SU-DHL-6 (cell line): ENCODE data around the gene KRTAP10-4.

ENCODE experiments used
- EZH2phosphoT487 ChIP-seq: fragments of 200-600 bp; sonication (generic), shearing (Covaris generic); conservative IDR thresholded peaks from 2 replicates; pipeline ENCODE4 v1.6.1; 2018; ENCODE audit warnings: mild to moderate bottlenecking, antibody characterized with exemption, low read length, moderate library complexity, mixed read lengths
- TF ChIP-seq, protein P1 (sequence below): fragments of 200-600 bp; sonication (generic); IDR thresholded peaks from one replicate; pipeline ENCODE4 v1.5.1; 2017; ENCODE audit warnings: antibody characterized with exemption, mild to moderate bottlenecking, low read length, moderate library complexity; ENCODE audit not compliant: insufficient read depth, poor library complexity, severe bottlenecking

DNA sequence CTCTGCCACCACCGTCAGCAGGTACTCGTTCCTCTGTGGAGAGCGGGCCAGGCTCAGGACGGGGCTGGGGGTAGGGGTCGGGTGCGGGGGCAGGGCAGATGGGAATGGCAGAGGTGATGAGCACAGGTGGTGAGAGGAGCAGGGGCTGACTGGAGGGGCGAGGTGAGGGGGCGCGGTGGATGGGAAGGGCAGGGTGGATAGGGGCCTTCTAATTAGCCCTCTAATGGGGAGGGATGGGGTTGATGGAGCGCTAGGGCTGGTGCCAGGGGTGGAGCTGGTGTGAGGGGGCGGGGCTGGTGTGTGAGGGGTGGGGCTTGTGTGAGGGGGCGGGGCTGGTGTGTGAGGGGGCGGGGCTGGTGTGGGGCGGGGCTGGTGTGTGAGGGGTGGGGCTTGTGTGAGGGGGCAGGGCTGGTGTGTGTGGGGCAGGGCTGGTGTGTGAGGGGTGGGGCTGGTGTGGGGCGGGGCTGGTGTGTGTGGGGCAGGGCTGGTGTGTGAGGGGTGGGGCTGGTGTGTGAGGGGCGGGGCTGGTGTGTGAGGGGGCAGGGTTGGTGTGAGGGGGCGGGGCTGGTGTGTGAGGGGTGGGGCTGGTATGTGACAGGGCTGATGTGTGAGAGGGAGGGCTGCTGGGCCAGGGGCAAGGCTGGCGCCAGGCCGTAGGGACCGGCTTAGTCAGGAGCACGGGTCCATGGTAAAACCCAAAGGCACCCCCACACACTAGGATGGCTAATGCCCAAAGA is 39.5 kb upstream of the KRTAP10-4 start:
- TF ChIP-seq, protein P1, sequence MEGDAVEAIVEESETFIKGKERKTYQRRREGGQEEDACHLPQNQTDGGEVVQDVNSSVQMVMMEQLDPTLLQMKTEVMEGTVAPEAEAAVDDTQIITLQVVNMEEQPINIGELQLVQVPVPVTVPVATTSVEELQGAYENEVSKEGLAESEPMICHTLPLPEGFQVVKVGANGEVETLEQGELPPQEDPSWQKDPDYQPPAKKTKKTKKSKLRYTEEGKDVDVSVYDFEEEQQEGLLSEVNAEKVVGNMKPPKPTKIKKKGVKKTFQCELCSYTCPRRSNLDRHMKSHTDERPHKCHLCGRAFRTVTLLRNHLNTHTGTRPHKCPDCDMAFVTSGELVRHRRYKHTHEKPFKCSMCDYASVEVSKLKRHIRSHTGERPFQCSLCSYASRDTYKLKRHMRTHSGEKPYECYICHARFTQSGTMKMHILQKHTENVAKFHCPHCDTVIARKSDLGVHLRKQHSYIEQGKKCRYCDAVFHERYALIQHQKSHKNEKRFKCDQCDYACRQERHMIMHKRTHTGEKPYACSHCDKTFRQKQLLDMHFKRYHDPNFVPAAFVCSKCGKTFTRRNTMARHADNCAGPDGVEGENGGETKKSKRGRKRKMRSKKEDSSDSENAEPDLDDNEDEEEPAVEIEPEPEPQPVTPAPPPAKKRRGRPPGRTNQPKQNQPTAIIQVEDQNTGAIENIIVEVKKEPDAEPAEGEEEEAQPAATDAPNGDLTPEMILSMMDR: no peak
- no peak for TF ChIP-seq EZH2phosphoT487
